TTC549 (cell line): Measurements from ENCODE around the gene FOXN3.
"Not testable (repeated sequence)": the region's sequence is repeated elsewhere in the genome, so short reads cannot be mapped to it uniquely, and the experiment has no call there.

ENCODE experiments used
- FAIRE-seq: peaks from 2 replicates; lab custom pipeline; 2012; peaks lifted over from hg19 to GRCh38; lab: Jason Lieb, UNC

The FOXN3 gene

DNA sequence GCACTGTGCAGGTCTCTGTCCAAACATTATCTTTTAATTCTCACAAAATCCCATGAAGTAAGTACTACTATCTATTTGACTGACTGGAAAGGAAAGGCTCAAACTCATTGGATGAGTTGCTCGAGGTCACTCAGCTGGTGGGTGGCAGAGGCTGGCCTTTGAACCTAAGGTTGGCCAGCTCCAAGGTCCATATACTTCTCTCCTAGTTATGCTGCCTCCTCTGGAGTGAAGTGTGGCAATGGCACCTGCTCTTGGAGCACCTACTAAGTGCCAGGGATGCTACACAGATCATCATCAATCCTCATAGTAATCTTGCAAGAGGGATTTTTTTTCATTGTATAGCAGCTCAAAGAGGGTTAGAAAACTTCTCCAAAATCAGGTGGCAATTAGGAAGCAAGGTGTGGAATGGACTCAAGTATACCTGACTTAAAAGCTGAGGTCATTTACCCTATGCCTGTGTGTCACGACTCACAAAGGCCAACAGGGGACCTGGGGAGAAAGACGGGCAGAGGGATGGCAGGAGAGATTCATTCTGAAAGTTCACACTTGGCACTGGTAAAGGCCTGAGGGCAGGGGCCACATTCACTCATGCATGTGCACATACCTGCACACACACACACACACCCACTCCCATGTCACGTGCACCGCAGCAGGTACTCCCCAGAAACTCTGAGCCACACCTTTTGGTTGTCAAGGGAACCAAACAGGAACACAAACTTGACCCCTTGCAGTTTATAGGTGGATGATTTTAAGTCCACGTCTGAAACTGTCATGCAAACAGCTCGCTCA lies 146.4 kb downstream of the FOXN3 start:
- FAIRE-seq = no peak

- FAIRE-seq = no peak
Measured at GRCh38 chr14:89269404-89269803, 147.6 kb downstream of the FOXN3 start.

DNA sequence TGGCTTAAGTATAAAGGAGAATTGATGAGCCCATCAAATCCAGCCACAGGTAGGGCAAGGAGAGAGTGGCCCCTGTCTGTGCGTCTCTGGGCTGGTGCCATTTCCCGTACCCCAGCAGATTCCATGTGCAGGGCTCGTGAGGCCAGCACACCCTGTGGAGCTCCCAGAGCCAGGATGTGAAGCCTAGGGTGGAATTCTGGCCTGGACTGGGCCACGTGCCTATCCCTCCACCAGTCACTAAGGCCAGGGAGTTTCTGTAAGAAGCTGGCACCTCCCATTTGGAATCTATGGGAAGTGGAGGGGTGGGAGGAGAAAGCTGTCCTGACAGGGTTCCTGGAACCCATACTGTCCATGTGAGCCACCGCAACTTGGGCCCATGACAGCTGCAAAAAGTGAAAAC lies 148.5 kb downstream of the FOXN3 start:
- no peak for FAIRE-seq

DNA sequence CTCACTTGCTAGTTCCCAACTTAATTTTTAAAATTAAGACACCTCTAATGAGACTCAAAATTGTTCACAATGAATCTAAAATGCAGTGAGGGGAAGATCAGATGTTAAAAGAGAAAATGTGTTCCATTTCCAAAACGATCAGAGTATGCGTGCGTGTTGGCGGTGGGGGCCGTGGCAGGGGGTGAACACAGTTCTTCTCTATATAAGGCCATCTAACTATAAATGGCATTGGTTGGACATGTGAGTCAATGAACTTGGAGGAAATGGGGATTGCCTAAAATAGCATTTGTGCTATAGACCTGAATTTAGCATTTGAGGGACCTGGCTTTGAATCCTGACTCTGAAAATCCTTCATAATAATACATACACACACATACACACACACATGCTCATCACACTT lies 149.4 kb downstream of the FOXN3 start:
- no peak for FAIRE-seq

DNA sequence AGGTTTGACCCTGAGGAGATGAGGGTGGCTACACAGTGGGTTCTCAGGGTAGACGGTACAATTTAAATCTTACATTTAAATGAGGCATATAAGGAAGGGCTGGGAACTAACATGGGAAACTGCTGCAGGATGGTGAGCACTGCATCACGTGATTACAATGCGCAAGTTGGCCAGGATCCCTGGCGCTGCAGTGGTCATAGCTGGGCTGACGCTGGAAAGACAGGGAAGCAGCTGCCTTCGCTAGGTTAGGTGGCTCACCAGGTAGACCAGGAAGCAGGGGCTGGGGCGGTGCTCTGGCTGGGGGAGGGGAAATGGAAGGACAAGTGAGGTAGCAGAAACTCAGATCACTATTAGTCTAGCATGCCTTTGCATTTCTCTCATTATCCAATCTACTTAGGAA lies 149.9 kb downstream of the FOXN3 start:
- no peak for FAIRE-seq

- FAIRE-seq = no peak
Measured at GRCh38 chr14:89266754-89267153, 150.3 kb downstream of the FOXN3 start.

DNA sequence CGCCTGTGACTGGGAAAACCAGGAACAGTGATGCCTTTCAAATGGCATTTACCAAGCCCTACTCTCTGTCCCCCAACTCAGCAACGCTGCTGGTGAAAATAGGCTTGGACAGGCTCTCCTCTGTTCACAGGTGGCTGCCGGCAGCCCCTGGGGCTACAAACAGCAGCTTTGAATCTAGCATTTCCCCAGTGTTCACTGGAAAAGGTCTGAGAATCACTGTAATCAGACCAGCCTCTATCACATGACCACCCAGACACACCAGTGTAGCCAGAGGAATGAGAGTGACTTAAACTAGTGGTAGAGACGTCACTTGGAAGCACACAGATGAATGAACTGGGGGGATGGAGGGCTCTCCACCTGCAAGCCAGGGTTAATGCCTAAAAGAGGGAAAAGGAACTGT lies 151.8 kb downstream of the FOXN3 start:
- no peak for FAIRE-seq

DNA sequence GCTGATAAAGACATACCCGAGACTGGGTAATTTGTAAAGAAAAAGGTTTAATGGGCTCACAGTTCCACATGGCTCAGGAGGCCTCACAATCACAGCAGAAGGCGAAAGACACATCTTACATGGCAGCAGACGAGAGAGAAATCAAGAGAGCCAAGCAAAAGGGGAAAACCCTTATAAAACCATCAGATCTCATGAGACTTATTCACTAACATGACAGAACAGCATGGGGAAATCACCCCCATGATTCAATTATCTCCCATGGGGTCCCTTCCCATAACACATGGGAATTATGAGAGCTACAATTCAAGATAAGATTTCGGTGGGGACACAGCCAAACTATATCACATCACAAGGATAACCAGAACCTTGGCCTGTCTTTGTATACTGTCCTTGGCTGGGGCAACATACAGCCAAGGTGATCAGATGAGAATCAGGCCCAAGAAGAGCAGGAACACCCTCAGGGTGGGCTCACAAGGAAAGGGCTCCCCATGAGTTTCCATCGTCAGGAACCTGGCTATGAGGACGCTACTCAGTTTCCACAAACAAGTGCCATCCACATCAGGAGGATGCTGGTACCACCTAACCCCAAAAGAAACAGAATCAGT lies 152.7 kb downstream of the FOXN3 start:
- no peak for FAIRE-seq

GRCh38 chr14:89262041-89262440 lies 155.0 kb downstream of the FOXN3 start:
- FAIRE-seq = no peak

DNA sequence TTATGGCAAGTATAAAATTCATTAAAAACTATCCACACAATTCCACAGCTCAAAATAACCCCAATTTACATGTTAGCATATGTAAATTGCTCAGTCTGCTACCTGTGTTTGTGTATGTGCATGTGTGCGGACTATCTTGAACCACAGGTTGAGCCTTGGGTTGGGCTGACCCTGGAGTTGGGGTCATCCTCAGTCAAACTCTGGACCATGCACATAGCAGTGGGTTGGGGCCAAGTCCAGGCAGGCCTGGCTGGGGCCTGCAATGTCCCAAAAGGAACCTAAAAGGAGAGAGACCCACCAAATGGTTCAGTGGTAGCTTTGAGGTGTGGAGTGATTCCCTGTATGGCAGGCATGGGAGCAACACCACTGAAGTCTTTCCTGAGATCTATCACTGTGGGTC lies 156.1 kb downstream of the FOXN3 start:
- FAIRE-seq = no peak

- FAIRE-seq = no peak
Measured at GRCh38 chr14:89259951-89260609, 157.0 kb downstream of the FOXN3 start.

GRCh38 chr14:89258728-89259273 lies 158.2 kb downstream of the FOXN3 start:
- FAIRE-seq = no peak

DNA sequence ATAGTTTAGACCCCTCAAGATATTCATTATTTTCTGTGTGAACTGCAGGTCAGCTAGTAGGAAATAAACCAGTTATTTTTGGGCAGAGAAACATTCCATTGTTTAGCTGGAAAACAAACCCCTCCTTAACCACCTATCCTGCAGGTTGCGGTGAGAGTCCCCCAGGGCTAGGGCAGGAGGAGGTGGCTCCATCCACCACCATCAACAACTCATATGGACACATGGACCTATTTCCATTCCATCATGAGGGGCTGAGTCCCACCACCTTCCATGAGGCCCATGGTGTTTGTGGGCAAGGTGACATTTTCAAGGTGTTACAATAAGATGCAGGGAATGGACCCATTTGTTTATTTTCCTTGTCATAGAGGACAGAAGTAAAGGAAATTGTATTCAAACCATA lies 160.1 kb downstream of the FOXN3 start:
- no peak for FAIRE-seq

DNA sequence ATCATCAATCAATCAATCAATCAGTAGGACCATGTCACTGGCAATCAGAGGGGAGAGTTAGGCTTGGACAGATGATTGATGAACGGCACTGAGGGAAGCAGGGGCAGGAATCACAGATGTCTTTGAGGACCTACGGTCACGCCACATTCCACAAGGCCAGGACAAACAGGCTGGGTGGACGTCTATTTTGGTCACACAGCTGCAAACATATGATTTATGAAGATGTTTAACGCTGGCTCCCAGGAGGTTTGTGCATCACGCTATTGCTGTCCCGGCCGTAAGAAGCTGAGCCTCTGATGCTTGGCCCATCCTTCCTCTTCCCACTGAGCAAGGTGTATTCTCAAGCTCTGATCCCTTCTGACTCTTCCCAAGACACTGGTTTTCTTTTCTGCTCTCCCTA lies 160.8 kb downstream of the FOXN3 start:
- no peak for FAIRE-seq

- no peak for FAIRE-seq
Measured at GRCh38 chr14:89255852-89256251, 161.2 kb downstream of the FOXN3 start.

DNA sequence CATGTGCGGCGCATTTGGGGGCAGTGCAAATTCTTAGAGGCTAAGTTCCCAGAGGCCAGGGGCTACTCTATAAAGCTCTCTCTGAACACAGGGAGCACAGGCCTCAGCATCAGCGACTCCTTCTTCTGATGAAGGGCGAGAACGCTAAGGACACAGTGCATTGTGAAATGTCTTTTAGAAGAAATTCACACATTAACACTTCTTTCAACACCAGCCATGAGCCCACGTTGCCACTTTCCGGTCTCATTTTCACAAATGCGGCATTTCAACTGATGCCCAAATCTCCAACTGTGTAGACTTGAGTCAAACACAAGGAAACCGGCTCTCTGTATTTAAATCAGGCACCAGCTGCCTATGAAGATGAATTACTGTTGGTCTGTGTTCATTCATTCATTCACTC lies 162.0 kb downstream of the FOXN3 start:
- no peak for FAIRE-seq

DNA sequence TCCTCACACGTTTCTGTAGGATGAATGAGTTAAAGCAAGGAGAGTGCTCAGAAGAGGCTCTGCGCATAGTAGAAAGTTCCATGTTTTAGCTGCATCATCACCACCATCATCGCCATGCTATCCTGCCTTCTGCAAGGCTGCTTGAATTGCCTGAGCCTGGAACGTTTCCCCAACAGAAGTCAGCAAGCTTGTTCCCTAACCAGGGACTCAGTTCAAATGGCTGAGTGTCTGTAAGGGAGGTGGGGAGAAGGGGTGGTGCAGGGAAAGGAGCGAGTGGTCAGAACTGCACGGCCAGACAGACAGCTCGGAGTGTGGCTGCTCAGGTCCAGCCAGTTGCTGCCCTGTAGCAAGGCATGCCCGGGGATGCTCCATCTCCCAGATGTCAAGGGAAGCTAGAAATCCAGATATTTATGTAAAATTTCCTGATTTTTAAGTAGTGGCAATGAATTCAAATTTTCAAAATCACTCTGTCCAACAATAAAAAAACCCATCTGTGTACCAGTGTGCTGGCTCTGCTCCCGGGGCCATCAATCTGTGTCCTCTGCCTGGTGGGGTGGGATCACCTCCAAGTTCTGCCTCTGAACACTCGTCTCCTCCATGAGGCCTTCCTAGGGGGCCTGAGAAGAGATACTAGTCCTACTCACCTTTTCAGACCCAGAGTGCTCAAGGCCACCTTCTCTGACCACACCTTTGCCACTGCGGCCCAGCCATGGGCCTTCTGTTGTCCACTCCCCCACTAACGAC lies 162.7 kb downstream of the FOXN3 start:
- no peak for FAIRE-seq

GRCh38 chr14:89252887-89253532 lies 164.0 kb downstream of the FOXN3 start:
- FAIRE-seq = no peak

DNA sequence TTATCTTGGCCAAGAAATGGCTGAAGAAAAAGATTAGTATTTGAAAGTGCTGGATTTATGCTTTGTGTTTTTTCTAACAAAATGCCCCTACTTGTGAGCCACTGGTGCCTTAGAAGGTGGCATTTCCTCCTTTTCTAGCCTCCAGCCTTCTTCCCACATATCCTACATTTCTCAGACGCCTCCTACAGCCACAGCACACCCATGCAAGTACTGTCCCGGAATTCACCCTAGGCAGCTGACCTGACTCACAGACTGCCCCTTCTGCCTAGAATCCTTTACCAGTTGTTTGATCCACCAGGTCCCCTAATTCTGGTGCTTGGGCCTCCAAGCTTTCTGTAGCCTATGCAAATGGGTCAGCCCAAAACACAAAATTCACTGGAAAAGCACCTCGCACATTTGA lies 166.0 kb downstream of the FOXN3 start:
- FAIRE-seq = no peak

GRCh38 chr14:89250655-89250975 lies 166.4 kb downstream of the FOXN3 start:
- FAIRE-seq = not testable (repeated sequence)

GRCh38 chr14:89249972-89250654 lies 166.9 kb downstream of the FOXN3 start:
- no peak for FAIRE-seq
